ENCODE results near the gene PJA2.
"Not testable (repeated sequence)": the region's sequence is repeated elsewhere in the genome, so short reads cannot be mapped to it uniquely, and the experiment has no call there.

The PJA2 gene, protein sequence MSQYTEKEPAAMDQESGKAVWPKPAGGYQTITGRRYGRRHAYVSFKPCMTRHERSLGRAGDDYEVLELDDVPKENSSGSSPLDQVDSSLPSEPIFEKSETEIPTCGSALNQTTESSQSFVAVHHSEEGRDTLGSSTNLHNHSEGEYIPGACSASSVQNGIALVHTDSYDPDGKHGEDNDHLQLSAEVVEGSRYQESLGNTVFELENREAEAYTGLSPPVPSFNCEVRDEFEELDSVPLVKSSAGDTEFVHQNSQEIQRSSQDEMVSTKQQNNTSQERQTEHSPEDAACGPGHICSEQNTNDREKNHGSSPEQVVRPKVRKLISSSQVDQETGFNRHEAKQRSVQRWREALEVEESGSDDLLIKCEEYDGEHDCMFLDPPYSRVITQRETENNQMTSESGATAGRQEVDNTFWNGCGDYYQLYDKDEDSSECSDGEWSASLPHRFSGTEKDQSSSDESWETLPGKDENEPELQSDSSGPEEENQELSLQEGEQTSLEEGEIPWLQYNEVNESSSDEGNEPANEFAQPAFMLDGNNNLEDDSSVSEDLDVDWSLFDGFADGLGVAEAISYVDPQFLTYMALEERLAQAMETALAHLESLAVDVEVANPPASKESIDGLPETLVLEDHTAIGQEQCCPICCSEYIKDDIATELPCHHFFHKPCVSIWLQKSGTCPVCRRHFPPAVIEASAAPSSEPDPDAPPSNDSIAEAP

DNA sequence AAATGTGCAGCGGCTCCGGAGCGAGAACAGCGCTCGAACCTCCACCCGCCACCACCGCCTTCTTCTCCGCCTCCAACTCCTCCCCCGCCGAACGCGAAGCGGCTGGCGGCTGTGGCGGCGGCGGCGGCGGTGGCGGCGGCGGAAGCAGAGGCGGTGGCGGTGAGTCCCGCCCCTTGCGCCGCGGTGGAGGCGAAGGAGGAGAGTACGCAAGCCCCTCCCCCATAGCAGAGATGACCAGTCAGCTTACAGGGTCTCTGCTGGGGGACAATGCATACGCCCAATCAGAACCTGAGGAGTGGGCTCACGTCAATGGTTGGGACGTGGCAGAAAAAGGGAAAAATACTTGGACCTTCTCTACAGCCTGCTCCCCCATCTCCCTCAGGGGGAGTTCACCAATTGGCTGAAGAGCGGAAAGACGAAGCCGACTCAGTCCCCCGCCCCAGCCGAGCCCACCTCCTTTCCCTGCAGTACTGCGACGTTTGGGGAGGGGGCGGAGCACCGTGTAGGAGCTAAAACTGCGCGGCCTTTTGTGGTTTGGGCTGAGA, at the start of gene PJA2:
Gene PJA2, minus strand, starts transcription at position 131 of the 545 bp plus-strand sequence. CDS start 26,541 bp downstream, outside the sequence.
- peak; percentile 93 to 95 (median 93) for DNase-seq (ENCODE audit: low read depth in 2 of 3, low spot score in 1 of 3)

DNA sequence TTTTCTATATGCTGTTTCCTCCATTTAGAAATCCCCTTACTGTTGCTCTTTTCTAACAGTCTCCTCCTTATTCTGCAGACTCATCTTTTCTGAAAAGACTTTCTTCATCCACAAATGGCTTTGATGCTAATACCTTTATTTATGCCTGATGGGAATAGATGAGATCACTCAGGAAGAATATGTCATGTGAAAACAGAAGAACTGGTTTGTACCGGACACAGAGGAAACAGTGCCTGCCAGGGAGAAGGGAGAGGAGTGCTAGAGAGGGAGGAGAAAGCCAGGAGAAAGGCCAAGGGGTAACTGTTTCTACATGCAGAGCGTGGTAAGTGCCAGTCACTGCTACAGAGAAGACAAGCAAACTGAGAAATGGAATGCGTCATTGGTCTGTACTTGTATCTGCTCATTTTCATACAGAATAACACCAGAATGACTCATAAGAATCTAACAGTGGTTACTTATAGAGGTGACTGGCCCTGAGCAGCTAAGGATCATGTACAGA, 45.9 kb upstream of the PJA2 start:
- DNase-seq (ENCODE audit: low read depth in 2 of 3, low spot score in 1 of 3) = no peak

DNA sequence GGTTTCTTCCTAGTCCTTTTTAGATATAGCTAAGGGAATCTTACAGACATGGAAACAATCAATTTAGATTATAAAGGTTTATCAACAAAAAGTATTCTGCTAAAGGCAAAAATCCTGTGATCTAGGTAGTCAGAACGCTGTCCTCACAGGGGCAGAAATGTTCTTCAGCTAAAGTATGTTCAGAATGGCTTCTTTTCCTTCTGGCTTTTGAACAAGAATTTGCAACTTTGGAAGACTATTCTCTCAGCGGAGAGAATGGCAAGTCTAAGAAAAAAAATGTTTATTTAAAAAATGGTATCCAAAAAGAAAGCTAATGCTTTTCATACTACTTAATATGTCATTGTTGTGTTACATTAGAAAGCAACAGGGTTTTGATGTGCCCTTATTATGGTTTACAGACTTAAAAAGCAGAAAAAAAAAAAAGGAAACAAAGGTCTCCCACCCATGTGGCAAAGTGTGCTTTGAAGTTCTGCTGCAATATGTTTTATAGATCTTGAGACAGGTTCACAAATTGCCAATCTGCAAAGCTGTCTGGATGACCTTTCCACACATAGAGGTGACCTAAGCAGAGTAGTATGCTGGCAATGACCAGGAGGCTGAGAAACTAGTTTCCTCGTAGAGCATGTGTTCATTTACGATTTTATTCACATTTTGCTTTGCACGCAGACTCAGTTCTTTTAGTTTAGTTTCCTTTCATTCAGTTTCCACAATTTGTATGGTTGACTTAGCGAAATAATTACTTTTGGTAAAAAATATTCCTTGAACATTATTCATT, 45.1 kb upstream of the PJA2 start:
- DNase-seq (ENCODE audit: low read depth in 2 of 3, low spot score in 1 of 3) = no peak

DNA sequence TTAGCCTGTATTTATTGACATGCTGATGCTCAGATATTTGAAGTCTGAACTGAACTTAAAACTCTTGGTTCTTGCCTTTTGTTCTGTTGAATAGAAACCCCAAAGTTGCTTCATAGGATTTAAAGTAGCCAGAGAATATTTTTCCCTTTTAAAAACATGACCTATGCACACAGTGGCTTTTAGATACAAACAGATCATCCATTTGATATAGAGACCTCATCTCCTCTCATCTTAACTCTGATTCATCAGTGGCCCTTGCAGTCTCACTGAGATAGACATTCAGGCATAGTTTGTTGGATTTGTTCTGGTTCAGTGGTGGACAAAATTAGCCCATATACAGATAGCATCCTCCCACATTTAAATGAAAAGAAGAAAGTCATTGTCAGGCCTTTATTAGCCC, 43.5 kb upstream of the PJA2 start:
- no peak for DNase-seq (ENCODE audit: low read depth in 2 of 3, low spot score in 1 of 3)

DNA sequence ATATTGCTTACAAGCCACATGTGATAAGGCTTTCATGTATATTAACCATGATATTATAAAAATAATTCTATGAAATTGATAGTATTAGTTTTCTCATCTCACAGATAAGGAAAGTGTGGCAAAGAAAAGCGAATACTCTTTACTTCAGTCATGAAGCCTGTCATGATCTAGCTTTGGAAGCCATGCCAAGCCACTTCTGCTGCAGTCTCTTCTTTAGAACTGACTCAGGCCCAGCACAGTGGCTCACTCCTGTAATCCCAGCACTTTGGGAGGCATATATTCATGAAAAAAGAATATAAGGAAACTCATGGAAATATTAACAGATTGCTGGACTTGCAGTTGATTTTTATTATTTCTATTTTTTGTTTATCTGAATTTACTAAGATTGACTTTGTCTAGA, 42.9 kb upstream of the PJA2 start:
- DNase-seq (ENCODE audit: low read depth in 2 of 3, low spot score in 1 of 3) = no peak

DNA sequence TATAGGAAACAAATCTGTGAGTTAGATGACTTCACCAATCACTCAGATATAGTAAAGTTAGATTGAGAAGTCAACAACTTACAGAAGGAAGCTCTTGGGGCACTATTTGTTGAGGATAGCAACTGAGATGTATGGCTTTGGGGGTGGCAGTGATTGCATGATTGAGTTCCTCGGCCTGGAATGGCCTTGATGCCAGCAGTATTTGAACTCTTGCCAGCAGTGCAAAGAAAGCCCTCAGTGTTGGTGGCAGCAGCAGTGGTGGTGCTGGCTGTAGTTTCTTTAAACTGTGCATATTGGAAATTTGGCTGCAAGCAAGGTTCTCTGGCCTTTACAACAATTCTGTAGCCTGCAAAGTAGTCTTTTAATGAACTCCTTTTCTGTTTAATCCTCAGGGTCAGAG, 41.4 kb upstream of the PJA2 start:
- no peak for DNase-seq (ENCODE audit: low read depth in 2 of 3, low spot score in 1 of 3)

DNA sequence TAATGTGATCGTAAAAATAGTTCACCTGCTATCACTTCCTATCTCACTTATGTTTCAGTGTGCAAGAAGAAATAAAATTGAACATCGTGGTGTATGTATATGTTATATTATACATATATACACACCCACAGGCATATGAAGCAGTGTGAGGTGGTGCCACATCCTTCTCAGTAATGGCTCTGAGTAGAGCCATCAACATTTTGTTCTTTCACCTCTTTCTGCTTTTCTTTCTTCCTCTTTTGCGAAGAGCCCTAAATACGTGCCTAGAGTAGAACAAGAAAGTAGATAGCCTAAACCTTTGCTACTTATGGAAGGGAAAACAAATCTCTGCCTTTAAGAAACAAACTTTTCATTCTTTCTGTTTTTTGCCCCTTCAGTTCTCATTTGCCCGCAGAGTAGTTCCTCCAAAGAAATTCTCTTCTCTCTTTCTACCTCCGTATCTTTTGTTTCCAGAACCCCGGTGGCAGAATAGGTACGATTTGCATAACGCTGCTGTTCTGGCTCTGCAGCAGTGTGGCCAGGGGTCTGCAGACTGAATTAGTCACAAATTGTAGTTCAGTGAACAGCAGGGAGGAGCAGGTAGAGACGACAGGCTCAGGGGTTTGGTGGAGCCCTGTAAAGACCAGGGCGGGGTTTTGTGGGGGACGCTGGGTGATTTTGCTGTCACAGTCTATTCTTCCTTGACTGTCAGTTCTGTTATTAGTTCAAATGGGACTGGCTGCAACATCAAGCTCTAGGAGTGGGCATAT, 40.5 kb upstream of the PJA2 start:
- no peak for DNase-seq (ENCODE audit: low read depth in 2 of 3, low spot score in 1 of 3)

DNA sequence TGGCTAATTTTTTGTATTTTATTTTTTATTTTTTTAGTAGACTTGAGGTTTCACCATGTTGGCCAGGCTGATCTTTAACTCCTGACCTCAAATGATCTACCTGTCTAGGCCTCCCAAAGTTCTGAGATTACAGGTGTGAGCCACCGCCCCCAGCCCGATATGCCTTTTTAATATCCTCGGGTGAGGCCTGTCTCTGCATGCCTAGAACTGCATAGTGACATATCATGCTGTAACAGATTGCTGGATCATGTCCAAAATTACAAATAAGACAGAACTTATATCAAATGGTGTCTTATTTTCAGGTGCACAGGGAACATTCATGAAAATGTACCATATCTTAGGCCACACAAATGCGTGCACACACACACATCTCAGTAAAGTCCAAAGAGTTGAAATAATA, 39.1 kb upstream of the PJA2 start:
- DNase-seq (ENCODE audit: low read depth in 2 of 3, low spot score in 1 of 3) = no peak

DNA sequence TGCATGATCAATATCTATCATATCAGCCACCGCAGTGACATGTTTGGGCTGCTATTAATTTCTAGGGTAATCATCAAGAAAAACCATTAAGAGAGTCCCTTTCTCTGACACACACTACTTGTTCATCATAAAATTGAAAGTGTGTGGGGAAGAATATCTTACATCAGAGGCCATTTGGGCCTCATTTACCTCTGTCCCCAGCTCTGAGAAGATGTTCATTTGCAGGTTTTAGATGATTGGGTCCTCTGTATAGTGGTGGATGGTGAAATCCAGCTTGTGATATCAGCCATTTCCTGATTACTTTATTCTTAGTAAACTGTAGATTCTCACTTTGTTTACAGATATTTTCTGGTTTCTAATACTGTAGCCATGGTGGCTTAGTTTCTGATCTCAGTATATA, 29.8 kb upstream of the PJA2 start:
- DNase-seq (ENCODE audit: low read depth in 2 of 3, low spot score in 1 of 3) = no peak

DNA sequence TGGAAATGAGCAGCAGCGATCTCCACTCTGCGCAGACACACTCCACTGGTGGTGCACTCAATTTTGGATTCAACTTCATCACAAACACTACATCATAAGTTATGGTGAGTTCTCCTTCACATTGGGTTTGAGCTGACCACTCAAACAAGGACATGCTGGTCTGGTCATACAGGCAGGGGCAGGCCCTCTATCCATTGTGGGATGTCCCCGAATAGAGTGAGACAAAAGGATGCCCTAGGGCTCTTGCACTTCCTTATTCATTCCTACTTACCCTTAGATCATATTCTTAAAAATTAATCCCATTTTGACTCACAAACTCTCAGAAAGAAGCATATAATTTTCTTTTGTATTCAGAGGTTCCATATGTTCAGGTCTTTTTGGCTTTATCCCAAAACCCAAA, 16.3 kb upstream of the PJA2 start:
- no peak for DNase-seq (ENCODE audit: low read depth in 2 of 3, low spot score in 1 of 3)

DNA sequence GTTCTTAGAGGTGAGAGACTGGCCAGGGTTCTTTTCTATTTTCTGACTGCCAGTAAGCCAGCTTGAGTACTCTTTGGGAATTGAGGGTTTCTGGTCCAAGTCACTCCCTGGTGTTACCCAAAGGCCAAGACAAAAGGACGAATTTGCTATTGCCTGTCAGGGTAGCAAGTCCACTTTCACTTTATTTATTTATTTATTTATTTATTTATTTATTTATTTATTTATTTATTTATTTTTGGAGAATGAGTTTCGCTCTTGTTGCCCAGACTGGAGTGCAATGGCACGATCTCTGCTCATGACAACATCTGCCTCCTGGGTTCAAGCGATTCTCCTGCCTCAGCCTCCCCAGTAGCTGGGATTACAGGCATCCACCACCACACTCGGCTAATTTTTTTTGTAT, 15.7 kb upstream of the PJA2 start:
- DNase-seq (ENCODE audit: low read depth in 2 of 3, low spot score in 1 of 3) = not testable (repeated sequence)

DNA sequence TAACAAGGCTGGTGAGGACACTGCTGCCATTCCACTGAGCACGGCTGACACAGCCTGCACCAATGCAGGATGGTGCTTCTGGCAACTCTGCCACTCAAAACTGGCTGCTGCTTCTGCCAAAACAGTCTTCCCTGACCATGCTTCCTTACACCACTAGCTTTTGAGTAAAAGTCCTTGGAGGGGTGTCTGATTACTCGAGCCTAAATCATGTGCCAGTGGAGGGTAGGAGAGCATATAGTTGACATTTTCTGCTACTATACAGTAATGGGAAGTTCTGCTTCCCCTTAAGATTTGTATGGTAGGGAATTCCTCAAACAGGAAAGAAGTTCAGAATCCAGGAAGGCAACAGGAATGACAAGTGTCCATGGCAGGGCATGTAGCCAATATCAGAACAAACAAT, 12.2 kb upstream of the PJA2 start:
- DNase-seq (ENCODE audit: low read depth in 2 of 3, low spot score in 1 of 3) = no peak

DNA sequence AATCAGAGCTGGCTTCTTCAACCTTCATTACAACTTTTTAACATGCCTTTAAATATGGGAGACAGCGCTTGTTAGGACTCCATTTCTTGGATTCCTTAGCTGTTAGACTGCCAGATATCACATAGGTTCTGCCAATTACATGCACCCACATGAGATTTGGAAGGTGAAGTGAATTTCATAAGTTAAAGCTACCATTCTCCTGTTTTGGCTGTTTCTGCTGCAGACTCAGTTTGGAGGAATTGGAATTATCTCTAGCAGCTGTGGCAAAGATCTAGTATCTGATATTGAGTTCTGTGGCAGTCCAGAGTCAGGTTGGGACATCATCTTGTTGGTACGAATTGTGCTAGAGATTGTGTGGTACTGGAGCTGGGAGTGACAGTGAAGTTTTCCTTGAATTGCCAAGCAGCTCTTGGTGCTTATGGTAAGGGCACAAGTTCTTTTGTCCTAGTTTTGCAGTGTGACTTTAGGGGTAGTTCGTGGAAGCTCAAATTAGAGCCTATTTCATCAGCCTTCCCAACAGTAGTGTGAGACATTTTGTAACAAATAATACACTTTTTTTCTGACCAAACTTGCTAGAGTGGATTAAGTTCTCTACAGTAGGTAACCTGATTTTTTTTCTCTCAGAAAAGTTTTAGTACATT, 9.1 kb upstream of the PJA2 start:
- no peak for DNase-seq (ENCODE audit: low read depth in 2 of 3, low spot score in 1 of 3)

DNA sequence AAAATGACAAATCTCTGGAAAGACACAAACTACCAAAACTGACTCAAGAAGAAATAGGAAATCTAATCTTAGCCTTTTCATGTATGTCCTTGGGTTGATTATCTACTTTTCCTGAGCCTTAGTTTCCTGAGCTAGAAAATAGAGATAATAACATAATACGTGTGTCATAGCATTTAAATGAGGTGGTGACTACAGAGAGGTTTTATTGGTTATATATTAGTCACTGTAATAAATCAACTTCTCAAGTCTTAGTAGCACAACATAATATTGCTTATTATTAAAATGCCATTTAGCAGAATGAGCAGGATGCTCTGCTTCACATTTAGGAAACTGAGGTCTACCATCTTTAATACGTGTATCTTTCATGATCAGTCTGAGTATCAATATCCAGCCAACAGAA, 7.1 kb upstream of the PJA2 start:
- no peak for DNase-seq (ENCODE audit: low read depth in 2 of 3, low spot score in 1 of 3)

DNA sequence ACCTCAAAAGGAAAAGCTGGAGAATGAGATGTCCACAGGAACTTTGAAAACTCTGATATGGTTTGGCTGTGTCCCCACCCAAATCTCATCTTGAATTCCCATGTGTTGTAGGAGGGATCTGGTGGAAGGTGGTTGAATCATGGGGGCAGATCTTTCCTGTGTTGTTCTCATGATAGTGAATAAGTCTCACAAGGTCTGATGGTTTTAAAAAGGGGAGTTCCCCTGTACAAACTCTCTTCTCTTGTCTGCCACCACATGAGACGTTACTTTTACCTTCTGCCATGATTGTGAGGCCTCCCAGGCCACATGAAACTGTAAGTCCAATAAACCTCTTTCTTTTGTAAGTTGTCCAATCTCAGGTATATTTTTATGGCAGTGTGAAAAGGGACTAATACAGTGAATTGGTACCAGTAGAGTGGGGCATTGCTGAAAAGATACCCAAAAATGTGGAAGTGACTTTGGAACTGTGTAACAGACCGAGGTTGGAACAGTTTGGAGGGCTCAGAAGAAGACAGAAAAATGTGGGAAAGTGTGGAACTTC, 4.2 kb upstream of the PJA2 start:
- not testable (repeated sequence) for DNase-seq (ENCODE audit: low read depth in 2 of 3, low spot score in 1 of 3)

DNA sequence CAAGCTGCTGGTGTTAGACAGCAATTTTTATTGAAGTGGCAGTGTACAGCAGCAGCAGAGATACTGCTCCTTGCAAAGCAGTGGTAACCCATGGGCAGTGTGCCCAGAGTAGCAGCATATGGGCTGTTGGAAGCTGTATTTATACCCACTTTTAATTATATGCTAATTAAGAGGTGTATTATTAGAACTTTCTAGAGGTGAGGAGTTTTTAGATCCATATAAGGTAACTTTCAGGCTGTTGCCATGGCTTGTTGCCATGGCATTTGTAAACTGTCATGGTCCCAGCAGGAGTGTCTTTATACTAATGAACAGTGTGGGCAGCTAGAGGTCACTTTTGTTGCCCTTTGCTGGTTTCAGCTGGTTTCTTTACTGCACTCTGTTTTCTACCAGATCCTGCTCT, 3.7 kb upstream of the PJA2 start:
- no peak for DNase-seq (ENCODE audit: low read depth in 2 of 3, low spot score in 1 of 3)

DNA sequence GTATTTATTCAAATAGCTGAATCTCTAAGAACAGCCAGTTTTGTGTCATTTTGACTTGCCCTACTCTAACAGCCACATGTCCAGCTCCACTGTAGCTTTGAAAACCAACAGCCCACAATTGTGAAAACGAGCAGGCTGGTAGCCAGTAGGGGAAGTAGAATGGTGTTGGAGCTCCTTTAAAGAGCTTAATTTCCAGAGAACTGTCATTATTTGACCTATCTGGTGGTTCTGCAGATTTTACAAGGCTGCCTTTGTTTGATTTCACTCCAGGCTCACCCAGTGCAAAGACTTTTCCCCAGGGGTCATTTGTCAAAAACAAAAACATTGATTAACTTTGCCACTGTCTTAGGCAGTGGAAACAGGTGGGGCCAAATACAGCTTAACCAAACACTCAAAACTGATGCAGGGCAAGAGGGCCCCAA, 3.2 kb upstream of the PJA2 start:
- DNase-seq (ENCODE audit: low read depth in 2 of 3, low spot score in 1 of 3) = no peak

DNA sequence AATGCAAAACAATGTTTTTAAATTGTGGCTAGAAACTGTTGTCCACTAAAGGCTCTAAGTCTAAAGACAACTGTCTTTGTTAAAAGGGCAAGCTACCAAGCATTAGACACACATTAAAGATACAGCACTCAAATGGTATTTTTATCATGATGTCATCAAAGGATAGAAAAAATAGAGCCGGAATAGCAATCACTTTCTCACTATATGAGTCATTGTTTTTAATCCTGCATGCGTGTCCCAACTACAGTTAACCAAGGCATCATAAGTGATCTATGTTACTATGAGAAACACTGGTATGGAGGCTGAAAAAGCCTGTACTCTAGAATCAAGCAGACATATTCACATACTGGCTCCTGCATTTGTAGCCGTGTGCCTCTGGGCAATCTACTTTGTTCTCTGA, 1.9 kb upstream of the PJA2 start:
- DNase-seq (ENCODE audit: low read depth in 2 of 3, low spot score in 1 of 3) = peak in 1 of 3 donors; percentile 6

DNA sequence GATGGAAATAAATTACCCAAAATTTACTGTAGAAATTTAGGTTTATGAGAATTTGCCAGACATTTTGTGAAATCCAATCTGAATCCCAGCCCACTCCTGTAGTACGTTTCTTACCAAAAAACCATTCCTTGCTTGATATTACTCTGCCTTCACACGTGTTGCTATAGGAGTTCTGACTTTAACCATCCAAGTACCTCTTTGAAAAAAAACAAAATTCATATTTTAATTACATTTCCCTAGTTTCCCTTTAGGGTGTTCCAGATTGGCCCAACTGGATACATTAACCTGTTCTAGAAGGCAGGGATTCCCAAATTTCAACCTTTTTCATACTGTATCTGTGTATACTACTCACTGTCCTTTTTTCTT, 1.4 kb upstream of the PJA2 start:
- DNase-seq (ENCODE audit: low read depth in 2 of 3, low spot score in 1 of 3) = no peak

Data from stimulated activated CD4-positive, alpha-beta T cell treated with anti-CD3 and anti-CD28 coated beads, Interleukin-12 subunit alpha, Interleukin-12 subunit beta, amount 100 ng/mL, for 48 hours (primary cell).